ENCODE results near the gene MAP3K7CL. TPM values are rescaled to one million over a fixed set of nuclear protein-coding genes. Genes with fewer than 3 reads are reported as not detected.

MAP3K7CL gene
- total RNA-seq, 1 experiment from 2014 or later = 5.3 TPM

- Histone ChIP-seq H3K27ac (no peak overlapping the region), H3K36me3 (no peaks in the 10 kb centered on the region)
These were observed 75.5 kb downstream of the MAP3K7CL start for GRCh38 chr21:29205988-29206387.

GRCh38 chr21:29206445-29206844 is 76.0 kb downstream of the MAP3K7CL start:
- Histone ChIP-seq H3K27me3 (replicated peaks) (no peaks in the 10 kb centered on the region), H3K27ac (no peak overlapping the region), H3K9me3 (replicated peaks) (no peaks in the 10 kb centered on the region), H3K4me1 (replicated peaks) (peaks cover 21% of the 10 kb centered on the region), H3K4me3 (no peak overlapping the region), H3K36me3 (no peaks in the 10 kb centered on the region)
- no peak for DNase-seq (ENCODE audit: low read depth in 1 of 2, low spot score in 2 of 2)

More at GRCh38 chr21:29205988-29206387, 75.5 kb downstream of the MAP3K7CL start:
- DNase-seq (ENCODE audit: low read depth in 1 of 2, low spot score in 2 of 2) = no peak
- H3K4me3 ChIP-seq = no peak overlapping the region
- 0 out of 2 replicates have a peak, but pooled peaks cover 1% of the 10 kb centered on the region for H3K9me3 ChIP-seq (replicated peaks)
- peaks cover 21% of the 10 kb centered on the region for H3K4me1 ChIP-seq (replicated peaks)
- H3K27me3 ChIP-seq (replicated peaks) = no peaks in the 10 kb centered on the region

GRCh38 chr21:29207201-29207600 is 76.8 kb downstream of the MAP3K7CL start:
- Histone ChIP-seq H3K4me1 (replicated peaks) (peaks cover 21% of the 10 kb centered on the region), H3K4me3 (no peak overlapping the region), H3K27me3 (replicated peaks) (no peaks in the 10 kb centered on the region), H3K36me3 (no peaks in the 10 kb centered on the region), H3K27ac (no peak overlapping the region), H3K9me3 (replicated peaks) (no peaks in the 10 kb centered on the region)
- no peak for DNase-seq (ENCODE audit: low read depth in 1 of 2, low spot score in 2 of 2)

DNA sequence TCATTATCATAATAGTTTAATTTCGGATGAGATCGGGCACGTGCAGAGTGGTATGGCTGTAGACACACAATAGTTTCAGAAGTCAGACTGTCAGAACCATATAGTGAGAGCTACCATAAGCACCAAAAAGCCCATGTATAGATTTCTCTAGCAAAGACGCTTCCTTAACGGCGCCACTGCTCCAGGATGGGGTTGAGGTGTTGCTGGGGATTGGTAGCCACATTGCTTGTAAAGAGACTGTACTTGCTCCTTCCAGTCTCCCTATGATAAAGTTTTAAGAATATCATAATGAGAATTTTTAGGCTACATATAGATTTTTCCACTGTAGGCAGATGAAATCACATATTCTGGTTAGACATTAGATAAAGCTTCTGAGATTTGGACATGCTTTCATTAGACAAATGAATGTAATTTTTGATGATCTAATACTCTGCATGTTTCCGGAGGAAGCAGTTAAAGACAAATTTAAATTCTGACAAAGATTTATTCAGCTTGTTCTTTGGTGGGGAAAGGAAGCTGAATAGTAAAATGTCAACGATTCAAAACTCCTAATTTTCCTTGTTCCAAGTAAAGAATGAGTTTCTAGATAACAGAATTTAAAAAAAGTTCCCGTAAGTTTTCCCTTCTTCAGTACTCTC is 77.7 kb downstream of the MAP3K7CL start:
- Histone ChIP-seq H3K4me3 (no peak overlapping the region), H3K27ac (peak overlapping the region; percentile 66)

GRCh38 chr21:29208682-29209059 is 78.2 kb downstream of the MAP3K7CL start:
- Histone ChIP-seq H3K36me3 (no peaks in the 10 kb centered on the region), H3K27me3 (replicated peaks) (no peaks in the 10 kb centered on the region), H3K4me3 (no peak overlapping the region), H3K27ac (peak overlapping the region; percentile 66), H3K4me1 (replicated peaks) (peaks cover 21% of the 10 kb centered on the region), H3K9me3 (replicated peaks) (no peaks in the 10 kb centered on the region)
- DNase-seq (ENCODE audit: low read depth in 1 of 2, low spot score in 2 of 2) = peak in 1 of 2 experiments; percentile 53

More for the DNA sequence above, 77.7 kb downstream of the MAP3K7CL start:
- no peak for DNase-seq (ENCODE audit: low read depth in 1 of 2, low spot score in 2 of 2)
- Histone ChIP-seq H3K36me3 (no peaks in the 10 kb centered on the region), H3K9me3 (replicated peaks) (no peaks in the 10 kb centered on the region), H3K27me3 (replicated peaks) (no peaks in the 10 kb centered on the region), H3K4me1 (replicated peaks) (peaks cover 21% of the 10 kb centered on the region)

DNA sequence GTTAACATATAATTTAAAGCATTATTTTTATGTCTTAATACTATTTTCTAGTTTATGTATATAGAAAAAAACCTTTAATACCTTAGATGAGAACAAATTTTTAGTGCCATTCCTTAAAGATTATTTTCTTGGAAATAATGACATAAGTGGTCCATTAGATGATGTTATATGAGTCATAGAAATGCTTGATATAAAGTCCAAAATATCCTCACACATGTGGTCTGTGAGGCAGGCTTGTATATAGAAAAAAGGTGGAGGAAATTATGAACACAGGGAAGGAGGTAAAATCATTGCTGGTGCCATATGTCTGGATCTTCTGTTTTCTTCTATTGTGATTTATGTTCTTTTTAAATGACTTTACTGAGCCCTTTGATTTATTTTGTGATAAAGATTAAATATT is 79.3 kb downstream of the MAP3K7CL start:
- Histone ChIP-seq H3K4me1 (replicated peaks) (peaks cover 21% of the 10 kb centered on the region), H3K27me3 (replicated peaks) (no peaks in the 10 kb centered on the region), H3K4me3 (no peak overlapping the region), H3K27ac (no peak overlapping the region), H3K9me3 (replicated peaks) (no peaks in the 10 kb centered on the region), H3K36me3 (no peaks in the 10 kb centered on the region)
- no peak for DNase-seq (ENCODE audit: low read depth in 1 of 2, low spot score in 2 of 2)

DNA sequence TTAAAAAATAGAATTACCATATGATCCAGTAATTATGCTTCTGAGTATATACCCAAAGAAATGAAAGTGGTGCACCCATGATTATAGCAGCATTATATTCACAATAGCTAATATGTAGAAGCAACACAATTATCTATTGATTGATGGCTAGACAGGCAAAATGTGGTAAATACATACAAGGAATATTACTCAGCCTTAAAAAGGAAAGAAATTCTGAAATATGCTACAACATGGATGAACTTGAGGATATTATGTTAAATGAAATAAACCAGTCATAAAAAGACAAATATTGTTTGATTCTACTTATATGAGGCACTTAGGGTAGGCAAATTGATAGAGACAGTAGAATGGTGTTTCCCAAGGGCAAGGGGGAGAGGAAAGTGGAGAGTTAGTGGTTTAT is 80.8 kb downstream of the MAP3K7CL start:
- H3K27me3 ChIP-seq (replicated peaks) = no peaks in the 10 kb centered on the region
- no peaks in the 10 kb centered on the region for H3K36me3 ChIP-seq
- DNase-seq (ENCODE audit: low read depth in 1 of 2, low spot score in 2 of 2) = no peak
- H3K27ac ChIP-seq = no peak overlapping the region
- H3K4me3 ChIP-seq = no peak overlapping the region
- no peaks in the 10 kb centered on the region for H3K9me3 ChIP-seq (replicated peaks)
- peaks cover 21% of the 10 kb centered on the region for H3K4me1 ChIP-seq (replicated peaks)

- Histone ChIP-seq H3K27me3 (replicated peaks) (no peaks in the 10 kb centered on the region), H3K4me3 (no peak overlapping the region), H3K36me3 (no peaks in the 10 kb centered on the region), H3K4me1 (replicated peaks) (peaks cover 26% of the 10 kb centered on the region), H3K27ac (no peak overlapping the region), H3K9me3 (replicated peaks) (no peaks in the 10 kb centered on the region)
- no peak for DNase-seq (ENCODE audit: low read depth in 1 of 2, low spot score in 2 of 2)
These were observed 82.0 kb downstream of the MAP3K7CL start for GRCh38 chr21:29212446-29212845.

- Histone ChIP-seq H3K36me3 (no peaks in the 10 kb centered on the region), H3K4me3 (no peak overlapping the region), H3K4me1 (replicated peaks) (peaks cover 30% of the 10 kb centered on the region), H3K27ac (no peak overlapping the region), H3K27me3 (replicated peaks) (no peaks in the 10 kb centered on the region), H3K9me3 (replicated peaks) (no peaks in the 10 kb centered on the region)
- DNase-seq (ENCODE audit: low read depth in 1 of 2, low spot score in 2 of 2) = no peak
These were observed 83.3 kb downstream of the MAP3K7CL start for GRCh38 chr21:29213513-29214385.

GRCh38 chr21:29215709-29216108 is 85.3 kb downstream of the MAP3K7CL start:
- no peak for DNase-seq (ENCODE audit: low read depth in 1 of 2, low spot score in 2 of 2)
- no peaks in the 10 kb centered on the region for H3K27me3 ChIP-seq (replicated peaks)
- H3K4me3 ChIP-seq = no peak overlapping the region
- no peaks in the 10 kb centered on the region for H3K36me3 ChIP-seq
- H3K9me3 ChIP-seq (replicated peaks) = no peaks in the 10 kb centered on the region
- peaks cover 32% of the 10 kb centered on the region for H3K4me1 ChIP-seq (replicated peaks)
- H3K27ac ChIP-seq = no peak overlapping the region

DNA sequence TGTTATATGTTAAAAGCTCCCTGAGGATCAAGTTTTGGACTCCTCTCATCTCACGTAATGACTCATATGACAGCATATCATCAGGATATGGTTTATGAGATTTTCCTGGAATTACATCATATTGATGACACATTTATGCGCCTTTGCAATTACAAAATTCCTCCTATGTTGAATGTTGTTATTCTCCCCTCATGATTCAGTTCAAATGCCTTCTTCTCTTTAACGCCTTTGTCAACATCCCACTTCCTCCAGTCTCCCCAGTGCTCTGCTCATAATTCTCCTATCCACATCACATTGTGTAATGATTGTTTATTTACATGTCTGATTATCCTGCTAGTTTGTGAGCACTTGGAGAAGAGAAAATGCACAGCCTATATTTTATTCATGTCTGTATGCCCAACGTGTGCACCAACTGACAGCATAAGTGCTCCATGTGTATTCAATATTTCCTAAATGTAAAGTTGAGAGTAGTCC is 87.4 kb downstream of the MAP3K7CL start:
- peaks cover 49% of the 10 kb centered on the region for H3K4me1 ChIP-seq (replicated peaks)
- peak; percentile 57 to 87 for DNase-seq (ENCODE audit: low read depth in 1 of 2, low spot score in 2 of 2)
- H3K27ac ChIP-seq = peak overlapping the region; percentile 52
- H3K4me3 ChIP-seq = no peak overlapping the region
- no peaks in the 10 kb centered on the region for H3K9me3 ChIP-seq (replicated peaks)
- H3K27me3 ChIP-seq (replicated peaks) = no peaks in the 10 kb centered on the region
- no peaks in the 10 kb centered on the region for H3K36me3 ChIP-seq

DNA sequence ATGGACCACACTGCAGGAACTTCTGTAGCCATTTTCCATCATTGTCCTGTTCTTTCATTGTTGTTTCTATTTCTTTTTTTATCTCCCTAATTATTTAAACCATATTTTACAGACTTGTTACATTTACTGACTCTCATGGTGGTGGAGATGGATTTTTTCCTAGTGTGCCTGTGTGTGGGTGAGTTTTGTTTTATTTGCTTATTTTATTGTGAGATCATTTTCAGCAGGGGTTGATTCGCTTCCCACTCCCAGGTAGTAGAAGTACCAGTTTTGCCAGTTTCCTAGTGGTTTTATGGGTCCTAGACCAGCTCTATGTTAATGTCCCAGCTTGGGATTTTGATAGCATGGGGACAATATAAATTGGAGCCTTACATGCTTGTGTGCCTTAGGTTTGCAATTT is 88.3 kb downstream of the MAP3K7CL start:
- Histone ChIP-seq H3K4me1 (replicated peaks) (peaks cover 49% of the 10 kb centered on the region), H3K27ac (peak overlapping the region; percentile 52), H3K4me3 (no peak overlapping the region), H3K27me3 (replicated peaks) (no peaks in the 10 kb centered on the region), H3K9me3 (replicated peaks) (no peaks in the 10 kb centered on the region), H3K36me3 (no peaks in the 10 kb centered on the region)
- DNase-seq (ENCODE audit: low read depth in 1 of 2, low spot score in 2 of 2) = no peak

- DNase-seq (ENCODE audit: low read depth in 1 of 2, low spot score in 2 of 2) = no peak
- Histone ChIP-seq H3K27me3 (replicated peaks) (no peaks in the 10 kb centered on the region), H3K9me3 (replicated peaks) (no peaks in the 10 kb centered on the region), H3K36me3 (no peaks in the 10 kb centered on the region), H3K4me1 (replicated peaks) (peaks cover 52% of the 10 kb centered on the region), H3K4me3 (no peak overlapping the region), H3K27ac (no peak overlapping the region; the same call in 1 of the 2 replicates)
These were observed 88.8 kb downstream of the MAP3K7CL start for GRCh38 chr21:29219165-29219770.

Measured in SJSA1 (cell line).